K562 (cell line): Measurements from ENCODE around the gene CSK. TPM values are rescaled to one million over a fixed set of nuclear protein-coding genes. Genes with fewer than 3 reads are reported as not detected.

Source experiments
- ATAC-seq: fragments of 200-7000 bp; cut with Tn5 transposase; 3 replicates; pipeline ENCODE4 v1.9.1; 2020; ENCODE audit warnings: moderate library complexity
- BruUV-seq: library from RNA; stranded (reverse); fragments of 400-500 nt; replicated peaks from 2 replicates; lab custom pipeline; 2021; lab: Mats Ljungman, UMichigan
- CTCF ChIA-PET: fragments of 300-600 bp; formaldehyde crosslinking; extraction: SDS; loops from one replicate; lab custom pipeline; 2021; ENCODE audit warnings: low intra/inter-chr PET ratio; lab: Yijun Ruan, JAX
- POLR2A ChIA-PET: fragments of 300-600, 350-650 bp; sonication (Branson Sonifier 250); formaldehyde crosslinking; extraction: SDS; loops from one replicate; lab custom pipeline; 2021; ENCODE audit warnings: antibody characterized with exemption, inconsistent platforms; lab: Yijun Ruan, JAX
- DNase-seq, 4 experiments: peaks; one replicate each; pipeline versions ENCODE4 v3.0.0 to v3.0.0-alpha.2; 2011 to 2018; ENCODE audit warnings: low spot score in 3 of 4, mixed read lengths in 3 of 4; ENCODE audit errors: extremely low read depth in 1 of 4
- FAIRE-seq: peaks from 2 replicates; lab custom pipeline; 2011; peaks lifted over from hg19 to GRCh38; lab: Jason Lieb, UNC
- H2AFZ ChIP-seq: 2 replicates; pipeline ENCODE4 v1.6.0; 2011; ENCODE audit warnings: low read depth, low read length, control low read depth, inconsistent platforms
- H3K27ac ChIP-seq: fragments of 200-600 bp; 3 replicates; pipeline ENCODE4 v1.8.0; 2011; ENCODE audit warnings: low read depth, mild to moderate bottlenecking, control low read depth, inconsistent platforms, low read length, moderate library complexity, mixed read lengths; ENCODE audit errors: extremely low read depth
- H3K27me3 ChIP-seq, 2 experiments: fragments of 300-600 bp in 1 of 2; 2 replicates in 1 of 2; 3 replicates in 1 of 2; pipeline versions ENCODE4 v1.6.0 to v1.8.0; 2011; ENCODE audit warnings: inconsistent platforms in 2 of 2, low read length in 2 of 2, mild to moderate bottlenecking in 1 of 2, mixed read lengths in 1 of 2, moderate library complexity in 1 of 2; ENCODE audit not compliant: control insufficient read depth in 2 of 2, insufficient read depth in 2 of 2
- H3K36me3 ChIP-seq: fragments of 300-600 bp; 3 replicates; pipeline ENCODE4 v1.8.0; 2011; ENCODE audit warnings: mild to moderate bottlenecking, low read length, inconsistent platforms; ENCODE audit not compliant: control insufficient read depth, insufficient read depth
- H3K4me1 ChIP-seq, 2 experiments: fragments of 200-600 bp in 1 of 2; replicated peaks in 1 of 2; 2 replicates in 1 of 2; 3 replicates in 1 of 2; pipeline versions ENCODE4 v1.5.1 to v1.8.0; 2011; ENCODE audit warnings: inconsistent platforms in 2 of 2, low read length in 2 of 2, mild to moderate bottlenecking in 1 of 2, mixed read lengths in 1 of 2, moderate library complexity in 1 of 2; ENCODE audit not compliant: control insufficient read depth in 2 of 2, insufficient read depth in 2 of 2
- H3K4me2 ChIP-seq: 2 replicates; pipeline ENCODE4 v1.6.1; 2011; ENCODE audit warnings: low read length, control low read depth, inconsistent platforms, mixed read lengths; ENCODE audit not compliant: insufficient read depth
- H3K4me3 ChIP-seq: fragments of 200-600 bp; sonication (generic), shearing (Covaris generic); 2 replicates; pipeline ENCODE4 v1.5.1; 2016; ENCODE audit warnings: control low read depth, inconsistent platforms
- H3K79me2 ChIP-seq: fragments of 200-600 bp; 3 replicates; pipeline ENCODE4 v1.8.0; 2011; ENCODE audit warnings: low read length, inconsistent platforms; ENCODE audit not compliant: control insufficient read depth, insufficient read depth
- H3K9ac ChIP-seq, 2 experiments: 2 replicates each; pipeline versions ENCODE4 v1.6.0 to v1.6.1; 2011; ENCODE audit warnings: low read depth in 2 of 2, low read length in 2 of 2, control low read depth in 1 of 2, inconsistent platforms in 1 of 2, mild to moderate bottlenecking in 1 of 2, mixed read lengths in 1 of 2; ENCODE audit not compliant: insufficient read depth in 1 of 2
- H3K9me1 ChIP-seq: one replicate; pipeline ENCODE4 v1.6.0; 2011; ENCODE audit warnings: inconsistent platforms, mild to moderate bottlenecking, low read length, moderate library complexity; ENCODE audit not compliant: control insufficient read depth, insufficient read depth
- H3K9me3 ChIP-seq: replicated peaks from 2 replicates; pipeline ENCODE4 v1.5.1; 2011; ENCODE audit warnings: low read depth, low read length, inconsistent platforms; ENCODE audit not compliant: control insufficient read depth, insufficient read depth
- H4K20me1 ChIP-seq: replicated peaks from 2 replicates; pipeline ENCODE4 v1.6.1; 2011; ENCODE audit warnings: low read length, inconsistent platforms, mixed read lengths; ENCODE audit not compliant: control insufficient read depth, insufficient read depth
- BACH1 ChIP-seq: fragments of 200-800 bp; sonication (Bioruptor generic); IDR thresholded peaks from 2 replicates; pipeline ENCODE4 v1.6.1; 2016; ENCODE audit warnings: missing genetic modification characterization, missing compliant biosample characterization
- MLLT1 ChIP-seq, 2 experiments: fragments of 450-650 bp; IDR thresholded peaks; 2 replicates each; pipeline ENCODE4 v1.6.1; 2016
- MNT ChIP-seq, 2 experiments: fragments of 450-650 bp; conservative IDR thresholded peaks; 2 replicates each; pipeline ENCODE4 v1.6.1; 2017; ENCODE audit warnings: mild to moderate bottlenecking in 2 of 2, moderate library complexity in 2 of 2
- SRSF7 ChIP-seq: fragments of 200-400 bp; formaldehyde crosslinking; optimal IDR thresholded peaks from 2 replicates; pipeline ENCODE3; 2017; ENCODE audit warnings: mild to moderate bottlenecking, low read depth, low read length
- UBTF ChIP-seq, 2 experiments: IDR thresholded peaks; 2 replicates each; pipeline ENCODE4 v1.6.1; 2012; ENCODE audit warnings: improper control_type of control experiment in 2 of 2, low read depth in 2 of 2, low read length in 2 of 2, borderline replicate concordance in 1 of 2
- ZBTB26 ChIP-seq: fragments of 450-650 bp; formaldehyde crosslinking; IDR thresholded peaks from 2 replicates; pipeline ENCODE4 v1.4.0; 2022; ENCODE audit warnings: missing genetic modification characterization
- ZNF408 ChIP-seq: fragments of 250-450 bp; sonication (Bioruptor Pico); IDR thresholded peaks from 2 replicates; pipeline ENCODE4 v1.4.0; 2020; ENCODE audit warnings: low read depth, mild to moderate bottlenecking, moderate library complexity
- ZNF609 ChIP-seq: sonication (generic); formaldehyde crosslinking; IDR thresholded peaks from 2 replicates; pipeline ENCODE4 v1.8.1; 2023; ENCODE audit warnings: missing genetic modification reagents, mild to moderate bottlenecking, borderline replicate concordance
- WGBS: fragments of 100-300 bp; shearing (Covaris generic); methylation state at CpG from one replicate; pipeline ENCODE4 v1.1.6; 2016; ENCODE audit warnings: low coverage, mixed read lengths; ENCODE audit not compliant: insufficient coverage; ENCODE audit errors: missing lambda C conversion rate; 5-methylcytosine and 5-hydroxymethylcytosine counted together
- in situ Hi-C: fragments of 300-500 bp; cut with MboI; formaldehyde crosslinking; loops from 4 replicates; pipeline ENCODE4 v1.15.0; 2018; ENCODE audit warnings: inconsistent platforms, mixed read lengths
- intact Hi-C: fragments of 100-400 bp; cut with micrococcal nuclease; formaldehyde crosslinking; loops from 2 replicates; pipeline ENCODE4 v1.14.2; 2022
- polyA plus RNA-seq, 8 experiments: library from polyadenylated mRNA; depleted of rRNA in 4 of 8; stranded (reverse) in 5 of 8; unstranded in 3 of 8; fragments of >200 nt; fragmentation: Nextera tagmentation in 2 of 8; fragmentation: Illumina TruSeq in 1 of 8; extraction: Ambion mirVana in 2 of 8; extraction: Trizol in 1 of 8; gene quantifications; 2 replicates each; pipeline versions ENCODE4 v1.2.1 to v1.2.3, GENCODE V29; 2011 to 2014; ENCODE audit warnings: inconsistent platforms in 1 of 8, missing spikeins in 1 of 8
- total RNA-seq, 7 experiments: library from RNA; depleted of rRNA in 6 of 7; stranded (reverse); fragments of >200 nt in 6 of 7; fragmentation: Illumina TruSeq in 2 of 7; extraction: Trizol in 2 of 7; gene quantifications; 2 replicates each; pipeline versions ENCODE4 v1.2.1 to v1.2.3, GENCODE V29; 2011 to 2021; ENCODE audit warnings: low replicate concordance in 1 of 7

The CSK gene
- total and polyA plus RNA-seq, 9 of the 15 experiments (the other 6 are each of a cell fraction or from before 2014, with no cell fraction given) = 1.5 to 112 (median 22.5) TPM

- Histone ChIP-seq H4K20me1 (no peaks in the 10 kb centered on the region; the same call in 1 of the 2 replicates), H3K9me1 (no peaks in the 10 kb centered on the region), H3K79me2 (no peaks in the 10 kb centered on the region), H3K36me3 (no peaks in the 10 kb centered on the region), H3K4me2 (no peak overlapping the region), H2AFZ (no peak overlapping the region), H3K4me3 (no peak overlapping the region), H3K27me3 (peaks cover 37 to 78% of the 10 kb centered on the region in 2 experiments), H3K4me1 (no peaks in the 10 kb centered on the region), H3K9ac (peak overlapping the region in 1 of 2 experiments; percentile 28; a peak in 1 of 4 replicates), H3K9me3 (no peaks in the 10 kb centered on the region), H3K27ac (no peak overlapping the region)
- intact Hi-C loops = no loop called here
- POLR2A ChIA-PET = no interaction called here
- FAIRE-seq = no peak
- WGBS = 5% methylated on average over 20 of the region's 20 CpGs
- no peak for DNase-seq
- BruUV-seq = no TSS peak
- CTCF ChIA-PET = no interaction called here
- peak; percentile 52 for ATAC-seq
- in situ Hi-C loops = no loop called here
- TF ChIP-seq ZBTB26 (no peak), ZNF408 (CRISPR knock-in tag) (no peak), SRSF7 (no peak), UBTF (IDR thresholded peaks at IDR 0.05; ENCODE audit: borderline replicate concordance in 1 of 2, low read depth in 2 of 2, low read length in 2 of 2) (no peak), MLLT1 (IDR thresholded peaks at IDR 0.05) (no peak), MNT (conservative IDR thresholded peaks at IDR 0.05) (no peak), BACH1 (tag) (no peak), ZNF609 (CRISPR knock-in tag) (no peak)
Measured at GRCh38 chr15:74754593-74755215, 27.2 kb upstream of the CSK start.
